GM19324 (cell line): Measurements from ENCODE around the gene PRPS2.

Source experiments
- ATAC-seq: cut with Tn5 transposase; IDR thresholded peaks from one replicate; pipeline ENCODE4 v1.9.1; 2021; ENCODE audit warnings: mild to moderate bottlenecking, moderate library complexity; ENCODE audit not compliant: unreplicated experiment, low FRiP score

PRPS2 gene

DNA sequence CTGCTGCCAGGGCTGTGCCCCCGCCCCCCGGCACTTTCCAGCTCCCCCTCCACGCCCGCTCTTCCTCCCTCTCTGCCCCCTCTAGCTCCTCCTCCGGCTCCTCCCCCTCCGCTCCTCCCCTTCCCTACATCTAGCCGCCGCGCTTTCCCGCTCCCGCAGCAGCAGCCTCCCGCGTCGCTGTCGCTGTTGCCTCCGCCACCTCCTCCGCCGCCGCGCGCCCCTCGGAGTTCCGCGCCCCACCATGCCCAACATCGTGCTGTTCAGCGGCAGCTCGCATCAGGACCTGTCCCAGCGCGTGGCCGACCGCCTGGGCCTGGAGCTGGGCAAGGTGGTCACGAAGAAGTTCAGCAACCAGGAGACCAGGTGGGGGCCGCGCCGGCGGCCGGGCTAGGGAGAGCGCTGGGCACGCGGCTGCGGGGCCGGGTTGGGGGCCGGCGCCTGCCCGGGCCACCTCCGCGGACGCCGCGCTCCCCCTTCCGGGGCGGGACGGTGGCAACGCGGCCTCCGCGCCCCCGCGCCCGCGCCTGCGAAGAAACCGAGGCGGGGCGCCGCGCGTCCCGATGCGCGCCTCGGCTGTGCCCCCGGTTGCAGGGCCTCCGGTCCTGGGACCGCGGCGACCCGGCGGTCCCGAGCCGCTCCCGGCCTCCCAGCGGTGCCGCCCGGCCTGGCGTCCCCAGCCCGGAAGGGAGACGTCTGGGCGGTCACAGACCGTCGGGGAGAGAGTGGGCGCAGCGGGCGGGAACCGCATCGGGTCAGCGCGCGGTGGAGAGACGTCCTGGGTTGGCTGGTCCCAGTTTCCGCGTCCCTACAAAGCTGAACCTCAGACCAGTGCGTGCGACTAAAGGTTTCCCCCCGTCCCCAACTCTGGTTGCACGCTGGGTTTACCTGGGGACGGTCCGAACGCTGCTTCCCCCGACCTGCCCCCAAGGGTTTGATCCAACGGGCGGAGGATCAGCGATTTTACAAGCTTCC lies at the start of gene PRPS2:
PRPS2 (plus strand) TSS at position 156 of the 972 bp plus-strand sequence; CDS start at position 242, 86 bp downstream.
- ATAC-seq, result peak; percentile 68

DNA sequence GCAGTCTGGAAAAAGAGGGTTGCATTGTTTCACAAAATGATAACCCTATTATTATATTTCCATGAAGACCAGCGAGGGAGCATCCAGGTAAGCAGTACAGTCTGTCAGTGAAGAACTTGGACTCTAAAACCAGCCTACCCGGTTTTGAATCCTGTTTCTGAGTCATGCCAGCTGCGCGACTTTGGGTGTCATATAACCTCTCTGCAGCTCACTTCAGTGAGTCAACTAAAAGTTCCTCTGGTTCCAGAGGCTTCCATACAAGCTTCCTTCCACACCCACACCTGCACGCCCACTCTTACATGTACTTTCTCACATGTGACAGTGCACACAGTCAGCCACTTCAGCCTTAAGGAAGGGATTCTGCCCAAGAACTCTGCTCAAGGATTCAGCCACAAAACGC lies 49.8 kb upstream of the PRPS2 start:
- no peak for ATAC-seq

DNA sequence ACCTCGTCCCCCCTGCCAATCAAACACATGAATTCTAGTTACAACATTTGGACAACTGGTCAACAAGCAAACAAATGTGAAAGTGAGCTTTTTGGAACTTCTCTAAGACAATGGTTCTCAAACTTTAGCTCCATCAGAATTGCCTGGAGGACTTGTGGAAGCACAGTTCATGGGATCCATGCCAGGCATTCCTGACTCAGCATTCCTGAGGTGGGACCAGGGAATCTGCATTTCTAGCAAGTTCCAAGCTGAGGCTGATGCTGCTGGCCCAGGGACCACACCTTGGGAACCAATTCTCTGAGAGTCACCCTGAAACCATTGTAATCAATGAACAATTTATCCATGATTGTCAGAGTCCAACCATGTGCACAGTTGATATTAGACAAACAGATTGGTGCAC lies 43.8 kb upstream of the PRPS2 start:
- no peak for ATAC-seq

DNA sequence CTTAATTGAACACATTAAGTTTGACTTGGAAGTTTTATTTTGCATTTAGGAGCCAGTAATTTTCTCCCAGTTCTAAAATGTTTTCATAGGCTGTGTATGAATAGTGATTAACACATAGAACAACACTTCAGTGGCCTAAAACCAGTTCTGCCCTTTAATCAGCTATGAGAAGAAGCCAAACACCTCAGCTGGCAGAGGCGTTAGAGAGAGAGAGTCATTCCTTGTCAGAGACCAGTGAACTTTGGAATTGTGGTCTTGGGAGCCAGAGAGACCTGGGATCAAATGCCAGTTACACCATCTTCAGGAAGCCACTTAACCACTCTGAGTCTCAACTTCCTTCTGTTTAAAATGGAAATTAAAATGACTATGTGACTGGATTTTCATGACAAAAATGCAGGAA lies 39.3 kb upstream of the PRPS2 start:
- no peak for ATAC-seq

DNA sequence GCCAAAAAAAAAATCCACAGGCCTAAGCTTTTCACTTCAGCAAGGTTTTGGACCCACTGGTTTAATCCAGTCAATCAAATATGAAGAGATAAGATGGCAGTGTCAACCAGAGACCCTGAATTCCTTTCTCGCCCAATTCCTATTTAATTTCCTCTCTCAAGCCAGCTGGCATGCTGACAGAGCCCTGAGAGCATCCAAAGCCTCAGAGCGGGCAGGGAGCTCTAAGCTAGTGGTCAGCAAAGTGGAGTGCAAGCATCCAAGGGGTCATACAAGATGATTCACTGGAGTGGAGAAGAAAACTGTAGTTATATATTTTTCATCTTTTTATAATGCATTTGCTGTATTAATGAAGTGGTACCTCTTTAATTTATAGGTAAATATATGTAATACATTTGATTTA lies 37.8 kb upstream of the PRPS2 start:
- ATAC-seq, result no peak

DNA sequence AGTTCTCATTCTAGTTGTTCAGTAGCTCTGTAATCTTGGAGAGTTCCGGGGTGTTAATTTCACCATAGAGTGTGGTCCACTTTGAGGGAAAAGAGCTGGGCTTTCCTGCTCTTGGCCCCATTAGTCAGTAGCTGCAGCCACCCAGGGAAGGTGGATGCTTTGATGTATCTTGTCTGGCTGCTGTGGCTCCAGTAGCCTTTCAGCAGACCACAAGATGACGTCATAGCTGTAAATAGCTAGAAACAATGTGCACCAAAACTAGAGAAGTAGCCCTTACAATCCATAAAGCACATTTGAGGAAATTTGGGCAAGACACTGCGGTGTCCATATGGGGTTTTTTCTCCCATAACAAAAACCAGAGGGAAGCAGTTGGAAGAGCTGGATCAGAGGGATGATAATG lies 32.9 kb upstream of the PRPS2 start:
- ATAC-seq, result no peak

DNA sequence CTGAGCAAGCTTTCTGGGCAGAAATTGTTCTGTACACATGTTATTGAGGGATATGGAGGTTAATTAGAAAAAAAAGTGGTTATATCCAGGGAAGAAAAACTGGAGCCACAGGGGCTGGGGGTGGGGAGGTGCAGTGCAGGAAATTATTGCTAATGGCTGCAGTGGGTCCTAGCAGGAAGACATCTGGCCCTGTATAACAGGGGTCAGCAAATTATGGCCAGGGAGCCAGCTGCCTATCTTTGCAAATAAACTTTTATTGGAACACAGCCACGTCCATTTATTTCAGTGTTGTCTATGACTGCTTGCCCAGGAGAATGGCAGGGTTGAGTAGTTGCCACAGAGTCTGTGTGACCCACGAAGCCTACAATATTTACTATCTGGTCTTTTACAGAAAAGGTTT lies 23.4 kb upstream of the PRPS2 start:
- ATAC-seq, result no peak

DNA sequence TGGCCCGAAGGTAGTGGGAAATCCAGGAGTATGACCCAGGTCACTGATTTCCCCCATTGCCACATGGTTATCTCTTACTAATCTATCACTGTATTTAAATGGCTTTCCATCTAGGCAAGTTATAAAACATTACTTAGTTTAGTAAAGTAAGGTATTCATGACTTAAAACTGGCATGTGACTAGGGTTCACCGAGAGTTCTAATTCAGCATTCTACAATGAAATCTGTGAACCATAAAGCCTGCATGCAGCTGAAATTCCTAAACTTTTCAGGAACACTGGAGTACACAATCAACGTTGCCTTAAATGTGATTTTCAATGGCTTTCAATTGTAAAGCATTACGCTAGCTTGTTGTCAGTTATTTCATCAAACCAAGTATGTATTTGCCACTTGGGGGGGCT lies 22.7 kb upstream of the PRPS2 start:
- no peak for ATAC-seq

DNA sequence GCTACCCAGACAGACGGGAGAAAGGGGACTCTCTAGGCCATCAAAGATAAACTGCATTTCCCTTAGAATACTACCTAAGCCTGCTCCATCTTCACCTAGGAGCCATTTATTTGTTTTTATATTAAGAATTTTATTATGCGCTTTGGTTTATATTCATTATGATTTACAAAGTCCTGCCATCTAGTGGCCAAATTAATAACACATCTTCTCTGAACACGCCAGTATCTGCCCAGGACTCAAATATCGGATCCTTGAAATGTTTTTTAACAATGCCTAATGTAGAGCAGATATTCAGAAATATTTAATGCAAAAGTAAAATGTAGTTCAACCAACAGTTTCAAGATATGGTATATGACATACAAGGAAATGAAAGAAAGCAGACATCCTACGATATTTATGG lies 20.8 kb upstream of the PRPS2 start:
- ATAC-seq, result no peak

DNA sequence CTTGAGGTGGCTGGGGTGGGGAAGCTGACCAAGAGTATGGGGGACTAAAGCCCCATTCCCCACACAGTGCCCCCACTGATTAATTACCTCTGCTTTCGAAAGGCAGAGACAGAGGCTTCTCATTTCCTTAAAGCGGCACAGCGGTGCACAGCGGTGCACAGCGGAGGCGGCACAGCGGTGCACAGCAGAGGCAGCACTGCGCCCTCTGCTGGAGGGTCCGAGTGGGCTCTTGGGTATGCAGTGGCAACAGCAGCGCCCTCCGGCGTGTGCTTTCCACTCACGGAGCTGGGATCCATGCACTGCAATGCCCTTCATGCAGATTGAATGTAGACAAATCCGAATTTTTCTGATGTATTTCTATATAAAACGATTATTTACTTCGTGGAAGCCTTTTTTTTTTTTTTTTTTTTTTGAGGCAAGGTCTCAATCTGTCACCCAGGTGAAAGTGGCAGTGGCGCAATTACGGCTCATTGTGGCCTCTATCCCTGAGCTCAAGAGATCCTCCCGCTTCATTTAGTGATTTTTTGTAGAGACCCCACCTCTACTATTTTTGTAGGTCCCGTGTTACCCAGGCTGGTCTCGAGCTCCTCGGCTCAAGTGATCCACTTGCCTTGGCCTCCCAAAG lies 19.7 kb upstream of the PRPS2 start:
- peak; percentile 93 for ATAC-seq

DNA sequence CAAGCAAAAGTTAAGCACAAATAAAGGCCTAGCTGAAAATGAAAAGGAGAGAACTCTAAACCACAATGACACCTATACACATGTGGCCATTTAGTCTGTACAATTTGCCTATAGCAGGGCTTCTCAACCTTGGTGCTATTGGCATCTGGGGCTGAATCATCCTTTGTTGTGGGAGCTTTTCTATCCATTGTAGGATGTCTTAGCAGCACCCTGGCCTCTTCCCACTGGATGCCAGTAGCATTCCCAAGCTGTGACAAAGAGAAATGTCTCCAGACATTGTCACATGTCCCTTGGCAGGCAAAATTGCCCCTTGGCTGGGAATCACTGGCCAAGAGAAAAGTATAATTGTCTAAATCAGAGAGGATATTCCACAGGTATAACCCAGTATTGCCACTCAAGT lies 13.5 kb upstream of the PRPS2 start:
- no peak for ATAC-seq

DNA sequence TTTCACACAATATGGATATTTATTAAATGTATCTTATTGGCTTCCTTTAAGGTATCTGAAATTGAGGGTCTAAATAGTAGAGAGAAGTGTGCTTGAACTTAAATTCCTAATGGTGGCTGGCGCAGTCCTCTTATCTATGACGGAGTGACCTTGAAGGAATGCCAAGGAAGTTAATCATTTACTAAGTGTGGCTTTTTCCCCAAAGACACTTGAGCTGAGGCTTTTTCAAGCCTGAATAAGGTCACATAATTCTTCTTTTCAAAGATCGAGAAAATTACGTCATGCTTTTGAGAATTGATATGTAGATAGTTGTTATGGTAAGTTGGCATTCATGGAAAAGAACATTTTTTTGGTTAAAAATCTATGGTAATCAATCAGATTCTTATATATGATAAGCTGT lies 11.7 kb upstream of the PRPS2 start:
- no peak for ATAC-seq

DNA sequence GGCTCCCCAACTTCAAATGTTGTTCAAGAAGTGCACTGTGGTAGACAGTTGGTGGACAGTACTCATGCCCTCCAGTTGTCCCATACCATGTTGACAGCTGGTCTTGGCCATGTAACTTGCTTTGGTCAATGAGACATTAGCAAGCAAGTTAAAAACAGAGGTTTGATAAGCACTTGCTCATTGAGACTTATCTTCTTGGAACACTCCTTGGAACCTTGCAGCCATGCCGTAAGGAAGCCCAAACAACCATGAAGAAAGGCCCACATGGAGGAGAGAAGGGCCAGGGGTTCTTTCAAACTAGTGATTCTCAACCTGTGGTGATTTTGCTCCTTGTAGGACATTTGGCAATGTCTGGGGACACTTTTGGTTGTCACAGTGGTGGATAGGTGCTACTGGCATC lies 2.6 kb upstream of the PRPS2 start:
- ATAC-seq, result no peak

DNA sequence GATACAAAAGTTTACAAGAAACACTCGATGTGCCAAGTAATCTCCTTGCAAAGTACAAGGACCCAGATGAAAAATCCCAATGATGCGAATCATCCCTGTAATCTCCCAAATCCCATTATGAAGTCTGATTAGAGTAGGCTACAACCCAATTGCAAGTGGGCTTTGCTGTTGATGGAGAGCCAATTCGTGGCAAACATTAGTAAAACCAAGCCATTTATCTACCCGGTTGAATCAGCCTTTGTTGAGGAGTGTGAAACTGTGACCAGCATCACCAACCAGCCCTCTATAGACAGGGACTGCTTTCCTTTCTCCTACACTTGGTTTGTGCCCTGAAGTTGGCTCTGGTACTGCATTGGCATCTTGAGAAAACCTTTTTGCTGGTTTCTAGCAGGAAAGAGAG lies 1.2 kb upstream of the PRPS2 start:
- no peak for ATAC-seq

DNA sequence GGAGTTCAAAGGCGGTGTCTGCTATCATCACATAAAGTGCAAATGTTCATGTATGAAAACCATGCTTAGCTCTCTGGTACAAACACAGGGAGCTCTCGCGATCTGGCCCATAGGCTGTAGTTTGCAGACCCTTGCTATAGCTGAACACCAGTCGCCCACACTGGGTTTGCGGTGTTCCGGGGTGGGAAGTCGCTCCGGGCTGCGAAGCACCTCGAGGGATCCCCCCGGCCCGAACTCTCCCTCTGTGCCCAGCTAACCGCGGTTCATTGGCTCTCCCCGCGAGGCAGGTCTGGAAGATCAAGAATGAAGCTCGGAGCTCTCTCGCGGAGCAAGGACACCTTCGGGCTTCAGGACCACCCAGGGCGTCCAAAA lies 341 bp upstream of the PRPS2 start:
- peak; percentile 26 for ATAC-seq

DNA sequence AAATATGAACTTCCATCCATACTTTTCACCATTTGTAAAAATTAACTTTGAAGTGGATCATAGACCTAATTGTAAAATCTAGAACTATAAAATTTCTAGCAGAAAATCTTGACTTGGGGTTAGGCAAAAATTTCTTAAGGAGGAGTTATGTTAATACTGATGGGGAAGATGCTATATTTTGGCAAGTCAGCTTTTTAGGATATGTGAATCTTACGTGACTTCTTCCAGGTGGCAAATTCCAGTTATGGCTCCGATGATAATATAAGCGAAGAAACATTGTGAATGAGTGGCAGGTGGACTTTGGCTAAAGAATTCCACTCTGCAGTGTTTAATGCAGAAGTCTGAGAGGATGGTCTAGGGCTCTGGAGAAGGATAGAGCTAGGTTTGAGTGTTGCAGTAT lies 1.5 kb downstream of the PRPS2 start:
- no peak for ATAC-seq

DNA sequence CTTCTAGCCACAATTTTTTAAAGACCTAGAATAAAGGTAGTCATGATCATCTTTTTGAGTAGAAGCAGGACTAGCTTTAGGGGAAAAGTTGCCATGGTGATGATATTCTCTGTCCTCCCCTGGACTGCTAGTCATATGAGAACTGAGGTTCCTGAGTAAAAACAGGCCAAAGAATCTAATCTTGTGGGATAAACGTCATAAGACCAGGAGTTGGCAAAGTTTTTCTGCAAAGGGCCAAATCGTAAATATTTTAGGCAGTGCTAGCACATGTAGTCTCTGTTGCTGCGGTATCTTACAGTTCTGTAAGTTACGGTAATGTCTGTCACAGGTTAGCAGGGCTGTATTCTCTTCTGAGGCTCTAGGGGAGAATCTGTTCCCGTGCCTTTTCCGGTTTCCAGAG lies 3.4 kb downstream of the PRPS2 start:
- no peak for ATAC-seq

DNA sequence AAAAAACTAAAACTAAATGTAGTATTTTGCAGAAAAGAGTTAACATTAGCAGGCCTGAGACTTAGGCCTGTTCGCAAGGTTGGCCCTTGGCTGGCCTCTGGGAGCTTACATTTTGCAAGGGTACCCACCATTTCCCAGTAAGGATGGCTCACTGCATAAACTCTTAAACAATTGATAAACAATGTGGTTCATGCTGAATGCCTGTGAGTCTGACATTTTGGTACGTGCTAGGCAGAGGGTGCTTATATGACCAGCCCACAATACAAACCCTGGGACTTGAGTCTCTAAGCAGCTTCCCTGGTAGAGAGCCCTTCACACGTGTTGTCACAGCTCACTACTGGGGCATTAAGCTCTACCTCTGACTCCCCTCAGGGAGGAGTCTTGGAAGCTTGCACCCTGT lies 7.4 kb downstream of the PRPS2 start:
- no peak for ATAC-seq

DNA sequence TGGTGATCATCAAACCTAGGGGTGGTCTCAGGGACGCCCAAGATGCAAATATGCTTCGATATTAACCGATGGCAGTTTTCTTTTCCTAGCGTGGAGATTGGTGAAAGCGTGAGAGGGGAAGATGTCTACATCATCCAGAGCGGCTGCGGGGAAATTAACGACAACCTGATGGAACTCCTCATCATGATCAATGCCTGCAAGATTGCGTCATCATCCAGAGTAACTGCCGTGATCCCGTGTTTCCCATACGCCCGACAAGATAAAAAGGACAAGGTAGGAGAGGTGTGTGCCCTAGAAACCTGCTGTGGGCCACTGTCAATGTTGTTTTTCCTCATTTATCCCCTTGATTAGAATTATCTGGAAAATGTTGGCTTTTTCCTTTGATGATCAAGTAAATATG lies 7.9 kb downstream of the PRPS2 start:
- ATAC-seq, result no peak

DNA sequence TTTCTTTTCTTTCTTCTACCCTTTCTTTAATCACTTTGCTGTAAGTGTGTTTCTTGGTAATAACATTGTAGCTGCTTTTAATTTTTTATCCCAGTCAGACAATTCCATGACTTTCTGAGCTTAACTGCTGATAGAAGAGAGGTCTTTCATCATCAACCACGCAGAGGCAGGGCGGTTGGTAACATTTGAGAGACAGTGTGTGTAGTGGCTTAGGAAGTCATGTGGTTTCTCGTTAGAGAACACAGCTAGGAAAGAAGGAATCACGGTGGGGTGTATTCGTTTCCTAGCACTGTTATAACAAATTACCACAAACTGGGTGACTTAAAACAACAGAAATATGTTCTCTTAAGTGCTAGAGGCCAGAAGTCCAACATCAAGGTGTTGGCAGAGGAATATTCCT lies 11.5 kb downstream of the PRPS2 start:
- ATAC-seq, result no peak

DNA sequence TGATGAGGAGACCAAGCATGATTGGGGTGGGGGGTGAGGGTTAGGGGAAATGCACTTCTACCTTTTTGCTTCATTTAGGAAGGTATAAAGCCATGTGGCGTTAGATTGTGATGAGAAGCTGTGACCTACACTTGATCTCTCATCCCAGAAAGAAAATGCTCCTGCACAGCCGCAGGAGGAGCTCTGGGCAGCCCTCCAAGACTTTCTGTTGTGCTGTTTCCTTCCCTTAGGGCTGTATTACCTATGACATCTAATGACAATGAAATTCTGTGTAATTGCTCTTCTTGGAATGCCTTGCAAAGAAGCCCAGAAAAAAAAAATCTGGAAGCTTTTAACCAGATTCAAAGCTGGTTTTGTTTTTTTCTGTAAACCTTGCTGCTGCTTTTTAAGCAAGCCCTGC lies 13.4 kb downstream of the PRPS2 start:
- no peak for ATAC-seq

DNA sequence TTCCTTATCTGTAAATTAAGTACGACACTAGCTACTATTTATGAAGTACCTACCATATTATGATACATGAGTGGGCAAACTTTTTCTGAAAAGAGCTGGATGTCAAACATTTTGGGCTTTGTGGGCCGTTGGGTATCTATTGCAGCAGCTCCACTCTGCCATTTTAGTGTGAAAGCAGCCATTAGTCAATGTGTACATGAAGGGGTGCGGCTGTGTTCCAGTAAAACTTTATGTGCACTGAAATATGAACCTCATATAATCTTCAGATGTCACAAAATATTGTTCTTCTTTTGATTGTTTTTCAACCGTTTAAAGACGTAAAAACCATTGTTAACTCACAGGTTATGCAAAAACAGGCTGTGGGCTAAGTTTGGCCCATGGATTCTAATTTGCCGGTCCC lies 14.1 kb downstream of the PRPS2 start:
- ATAC-seq, result no peak
